Caco-2 (cell line): ENCODE data around the gene ACOT7. TPM values are rescaled to one million over a fixed set of nuclear protein-coding genes. Genes with fewer than 3 reads are reported as not detected.

Experiments
- BruUV-seq: library from RNA; stranded (reverse); fragments of 400-500 nt; replicated peaks from 2 replicates; lab custom pipeline; 2021; lab: Mats Ljungman, UMichigan
- CTCF ChIA-PET: fragments of 300-600 bp; sonication (Branson Sonifier 250); formaldehyde crosslinking; loops from one replicate; lab custom pipeline; 2022; ENCODE audit warnings: antibody characterized with exemption; lab: Charles Lee
- POLR2A ChIA-PET: fragments of 300-600 bp; sonication (Branson Sonifier 250); formaldehyde crosslinking; loops from one replicate; lab custom pipeline; 2022; ENCODE audit warnings: antibody characterized with exemption; lab: Charles Lee
- DNase-seq, 2 experiments: peaks; one replicate each; pipeline versions ENCODE4 v3.0.0 to v3.0.0-alpha.2; 2020 to 2022
- H3K27me3 ChIP-seq: replicated peaks from 2 replicates; pipeline ENCODE4 v1.6.0; 2011; ENCODE audit warnings: low read length; ENCODE audit not compliant: control insufficient read depth, insufficient read depth
- H3K36me3 ChIP-seq: 2 replicates; pipeline ENCODE4 v1.5.1; 2011; ENCODE audit warnings: low read length; ENCODE audit not compliant: control insufficient read depth, insufficient read depth
- H3K4me1 ChIP-seq: fragments of 250-450 bp; sonication (Bioruptor Pico); 2 replicates; pipeline ENCODE4 v1.5.1; 2020; ENCODE audit warnings: mild to moderate bottlenecking
- H3K4me3 ChIP-seq: 2 replicates; pipeline ENCODE4 v1.5.1; 2011; ENCODE audit warnings: low read depth, mild to moderate bottlenecking, control low read depth, low read length
- H3K9me3 ChIP-seq: fragments of 250-450 bp; sonication (Bioruptor Pico); 2 replicates; pipeline ENCODE4 v1.5.1; 2020; ENCODE audit warnings: mild to moderate bottlenecking, moderate library complexity
- H3K27ac Mint-ChIP-seq: one replicate; pipeline ENCODE4 v1.8.0; 2022; ENCODE audit warnings: mixed read lengths; ENCODE audit not compliant: unreplicated experiment
- H3K27me3 Mint-ChIP-seq: one replicate; pipeline ENCODE4 v1.8.0; 2022; ENCODE audit warnings: mixed read lengths; ENCODE audit not compliant: insufficient read depth, unreplicated experiment
- H3K36me3 Mint-ChIP-seq: one replicate; pipeline ENCODE4 v1.8.0; 2022; ENCODE audit warnings: mild to moderate bottlenecking, mixed read lengths; ENCODE audit not compliant: insufficient read depth, unreplicated experiment
- H3K4me1 Mint-ChIP-seq: one replicate; pipeline ENCODE4 v1.8.0; 2022; ENCODE audit warnings: low read depth, mixed read lengths; ENCODE audit not compliant: unreplicated experiment
- H3K4me3 Mint-ChIP-seq: one replicate; pipeline ENCODE4 v1.8.0; 2022; ENCODE audit warnings: mild to moderate bottlenecking, moderate library complexity, mixed read lengths; ENCODE audit not compliant: unreplicated experiment
- H3K9me3 Mint-ChIP-seq: one replicate; pipeline ENCODE4 v1.8.0; 2022; ENCODE audit warnings: mixed read lengths; ENCODE audit not compliant: unreplicated experiment
- CTCF ChIP-seq, 2 experiments: fragments of 200-600 bp in 1 of 2; IDR thresholded peaks; 1 replicate in 1 of 2; 2 replicates in 1 of 2; pipeline versions ENCODE4 v1.5.1 to v1.8.0; 2011 to 2022; ENCODE audit warnings: antibody characterized with exemption in 1 of 2, control low read depth in 1 of 2, inconsistent platforms in 1 of 2, low read depth in 1 of 2, low read length in 1 of 2, mild to moderate bottlenecking in 1 of 2, moderate library complexity in 1 of 2; ENCODE audit not compliant: insufficient read depth in 1 of 2, severe bottlenecking in 1 of 2, unreplicated experiment in 1 of 2
- intact Hi-C: fragments of 100-400 bp; cut with micrococcal nuclease; formaldehyde crosslinking; loops from one replicate; pipeline ENCODE4 v1.10.0; 2022; ENCODE audit not compliant: unreplicated experiment
- total RNA-seq: library from RNA; stranded (reverse); gene quantifications from 2 replicates; pipeline ENCODE4 v1.2.3, GENCODE V29; 2022

ACOT7 gene
- total RNA-seq, 1 experiment from 2014 or later: 221 TPM

GRCh38 chr1:6245869-6246496 is 147.6 kb downstream of the ACOT7 start:
- ChIA-PET POLR2A (interaction anchor here (0.6 kb wide), 1 partner anchor 159 kb away, joined by 10 read pairs; no protein-coding TSS in a partner anchor), CTCF (interaction anchor here (0.6 to 1.7 kb wide), 9 partner anchors 11 to 193 kb away, joined by 3 to 15 read pairs (median 4); no protein-coding TSS in a partner anchor)
- peak overlapping the region; percentile 62 for H3K4me3 Mint-ChIP-seq
- H3K27me3 Mint-ChIP-seq: peaks cover 7% of the 10 kb centered on the region
- DNase-seq: peak; percentile 56 to 58
- H3K36me3 Mint-ChIP-seq: peaks cover 5% of the 10 kb centered on the region
- intact Hi-C loops: loop anchor here (1.0 to 5.0 kb wide), 5 partner anchors 97 to 246 kb away; partner anchors contain the start of gene PLEKHG5
- Histone ChIP-seq H3K27me3 (no peaks in the 10 kb centered on the region), H3K4me3 (peak overlapping the region; percentile 36), H3K36me3 (no peaks in the 10 kb centered on the region), H3K4me1 (0 out of 2 replicates have a peak, but pooled peaks cover 10% of the 10 kb centered on the region), H3K9me3 (no peaks in the 10 kb centered on the region)
- TF ChIP-seq CTCF (IDR thresholded peaks at IDR 0.05; ENCODE audit: insufficient read depth in 1 of 2, low read depth in 1 of 2, low read length in 1 of 2, severe bottlenecking in 1 of 2, unreplicated experiment in 1 of 2): no peak
- no peak overlapping the region for H3K27ac Mint-ChIP-seq
- BruUV-seq: no TSS peak
- H3K9me3 Mint-ChIP-seq: no peaks in the 10 kb centered on the region
- H3K4me1 Mint-ChIP-seq: peaks cover 5% of the 10 kb centered on the region

- peaks cover 5% of the 10 kb centered on the region for H3K36me3 Mint-ChIP-seq
- H3K9me3 Mint-ChIP-seq: no peaks in the 10 kb centered on the region
- peak; percentile 65 to 86 for DNase-seq
- intact Hi-C loops: loop anchor here (2.0 to 5.0 kb wide), 2 partner anchors 136 to 247 kb away; partner anchors contain the start of gene PLEKHG5
- peak; percentile 66 to 88 for TF ChIP-seq CTCF (IDR thresholded peaks at IDR 0.05; ENCODE audit: insufficient read depth in 1 of 2, low read depth in 1 of 2, low read length in 1 of 2, severe bottlenecking in 1 of 2, unreplicated experiment in 1 of 2)
- ChIA-PET POLR2A (interaction anchor here (0.6 to 1.0 kb wide), 2 partner anchors 9 to 160 kb away, joined by 4 to 10 read pairs; partner anchors contain the start of gene ICMT), CTCF (interaction anchor here (0.6 to 1.7 kb wide), 22 partner anchors 11 to 726 kb away, joined by 3 to 15 read pairs (median 4); partner anchors contain the start of genes ACOT7 and RNF207)
- H3K27me3 ChIP-seq: no peaks in the 10 kb centered on the region
- 0 out of 2 replicates have a peak, but pooled peaks cover 10% of the 10 kb centered on the region for H3K4me1 ChIP-seq
- H3K4me3 Mint-ChIP-seq: peak overlapping the region; percentile 62
- H3K27ac Mint-ChIP-seq: no peak overlapping the region
- BruUV-seq: no TSS peak
- H3K36me3 ChIP-seq: no peaks in the 10 kb centered on the region
- peak overlapping the region; percentile 36 for H3K4me3 ChIP-seq
- peaks cover 7% of the 10 kb centered on the region for H3K27me3 Mint-ChIP-seq
- no peaks in the 10 kb centered on the region for H3K9me3 ChIP-seq
- H3K4me1 Mint-ChIP-seq: peaks cover 5% of the 10 kb centered on the region
Measured at GRCh38 chr1:6245086-6245868, 148.3 kb downstream of the ACOT7 start.
